HT-29 (cell line): Measurements from ENCODE around the gene INTS11. TPM values are rescaled to one million over a fixed set of nuclear protein-coding genes. Genes with fewer than 3 reads are reported as not detected.
"Not testable (repeated sequence)": the region's sequence is repeated elsewhere in the genome, so short reads cannot be mapped to it uniquely, and the experiment has no call there.

ENCODE experiments used
- DNase-seq: peaks from one replicate; pipeline ENCODE4 v3.0.0-alpha.2; 2015; ENCODE audit warnings: low spot score
- total RNA-seq: library from RNA; depleted of rRNA; stranded (reverse); fragments of >200 nt; shearing (Covaris generic); gene quantifications from 2 replicates; pipeline ENCODE4 v1.2.3, GENCODE V29; 2014

Gene INTS11
- total RNA-seq, 1 experiment from 2014 or later: 174 TPM

- no peak for DNase-seq
Observed at GRCh38 chr1:1329304-1330210, 5.1 kb upstream of the INTS11 start.

GRCh38 chr1:1328254-1328653, 3.8 kb upstream of the INTS11 start:
- no peak for DNase-seq

- no peak for DNase-seq
Observed at GRCh38 chr1:1327291-1327690, 2.8 kb upstream of the INTS11 start.

DNA sequence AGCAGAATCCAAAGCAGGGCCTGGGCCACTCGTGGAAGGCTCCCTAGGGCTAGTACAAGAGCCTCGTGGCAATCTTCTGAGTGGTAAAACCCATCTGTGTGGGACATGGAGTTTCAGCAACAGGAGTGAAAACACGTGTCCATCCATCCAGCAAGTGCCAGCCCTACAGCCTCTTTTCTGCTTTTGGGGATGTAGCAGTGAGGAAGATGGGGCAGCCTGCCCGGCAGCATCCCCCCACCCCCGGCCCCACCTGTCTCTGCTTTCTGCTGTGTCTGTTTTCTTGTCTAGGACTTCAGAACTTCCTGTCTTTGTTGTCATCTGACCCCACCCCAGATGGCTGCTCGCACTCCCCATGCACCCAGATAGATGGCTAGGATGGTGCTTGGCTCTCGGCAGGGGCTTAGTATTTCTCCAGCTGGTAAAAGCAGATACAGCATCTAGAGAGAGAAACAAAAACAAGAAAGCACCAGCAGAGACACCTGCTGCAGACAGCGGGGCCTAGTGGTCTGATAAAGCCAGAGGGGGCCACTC, 1.7 kb upstream of the INTS11 start:
- DNase-seq: no peak

DNA sequence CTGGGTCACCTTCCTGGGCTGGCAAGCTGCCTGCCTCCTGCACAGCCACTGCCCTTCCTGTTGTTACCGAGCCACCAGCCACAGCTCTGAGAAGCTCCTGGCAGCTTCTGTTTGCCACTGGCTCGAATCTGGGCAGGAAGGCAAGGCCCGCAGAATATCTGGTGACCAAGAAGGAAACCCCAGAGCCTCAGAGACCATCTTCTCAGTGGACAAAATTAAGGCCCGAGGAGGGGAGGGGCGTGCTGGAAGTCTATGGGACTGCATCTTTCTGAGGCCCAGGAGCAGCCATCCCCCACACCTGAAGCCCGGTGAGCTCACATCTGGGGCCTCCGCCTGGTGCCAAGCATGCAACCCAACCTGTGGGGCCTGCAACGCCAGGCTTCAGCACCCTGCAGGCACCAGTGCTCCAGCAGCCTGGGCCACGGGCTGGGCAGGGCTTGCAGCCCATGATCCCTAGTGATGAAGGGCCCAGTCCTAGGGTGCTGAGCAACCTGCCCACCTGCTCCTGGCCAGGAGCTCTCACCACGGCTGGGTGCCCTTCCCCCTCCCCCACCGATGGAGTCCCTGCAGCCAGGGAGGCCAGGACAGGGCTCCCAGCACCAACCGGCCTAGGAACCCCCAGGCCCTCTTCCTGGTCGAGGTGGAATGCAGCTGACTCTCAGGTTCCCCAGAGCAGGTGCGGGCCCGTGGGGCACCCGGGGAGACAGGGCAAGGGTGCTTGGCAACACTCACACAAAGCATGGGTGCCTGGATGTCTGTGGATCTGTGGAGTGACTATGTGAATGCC, 1.0 kb upstream of the INTS11 start:
- DNase-seq: peak; percentile 56

DNA sequence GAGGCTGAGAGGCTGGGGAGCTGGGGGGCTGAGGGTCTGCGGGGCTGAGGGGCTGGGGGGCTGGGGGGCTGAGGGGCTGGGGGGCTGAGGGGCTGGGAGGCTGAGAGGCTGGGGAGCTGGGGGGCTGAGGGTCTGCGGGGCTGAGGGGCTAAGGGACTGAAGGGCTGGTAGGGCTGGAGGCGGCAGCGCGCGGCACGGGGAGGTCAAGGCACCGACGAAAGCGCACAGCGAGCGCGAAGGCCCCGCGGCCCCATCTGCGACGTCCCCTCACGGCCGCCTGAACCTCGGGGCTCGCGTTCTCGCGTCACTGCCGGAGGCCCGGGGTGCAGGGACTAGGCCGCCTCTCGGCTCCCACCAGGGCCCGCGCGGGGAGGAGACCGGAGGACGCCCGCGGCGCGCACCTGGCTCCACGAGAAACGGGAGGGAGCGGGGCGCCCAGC, 356 bp downstream of the INTS11 start:
- DNase-seq: no peak

DNA sequence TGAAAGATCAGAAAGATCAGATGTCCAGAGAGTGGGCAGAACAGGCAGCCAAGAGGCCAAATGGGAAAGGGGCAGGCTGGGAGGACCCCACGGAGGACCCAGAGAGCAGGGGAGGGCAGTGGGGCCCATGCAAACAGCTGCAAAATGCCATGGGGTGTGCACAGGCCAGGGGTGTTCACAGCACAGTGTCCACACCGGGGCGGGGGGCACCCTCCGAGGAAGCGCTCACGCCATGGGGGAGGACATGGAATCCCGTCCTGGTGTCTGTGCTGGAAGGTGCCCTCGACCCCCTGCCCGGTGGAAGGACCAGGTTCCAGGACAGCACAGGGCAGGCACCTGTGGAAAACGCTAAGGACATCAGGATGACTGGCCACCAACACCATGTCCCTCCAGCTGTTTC, 1.5 kb downstream of the INTS11 start:
- no peak for DNase-seq

GRCh38 chr1:1322418-1322817, 2.0 kb downstream of the INTS11 start:
- DNase-seq: no peak

- DNase-seq: no peak
Observed at GRCh38 chr1:1321477-1321876, 3.0 kb downstream of the INTS11 start.

DNA sequence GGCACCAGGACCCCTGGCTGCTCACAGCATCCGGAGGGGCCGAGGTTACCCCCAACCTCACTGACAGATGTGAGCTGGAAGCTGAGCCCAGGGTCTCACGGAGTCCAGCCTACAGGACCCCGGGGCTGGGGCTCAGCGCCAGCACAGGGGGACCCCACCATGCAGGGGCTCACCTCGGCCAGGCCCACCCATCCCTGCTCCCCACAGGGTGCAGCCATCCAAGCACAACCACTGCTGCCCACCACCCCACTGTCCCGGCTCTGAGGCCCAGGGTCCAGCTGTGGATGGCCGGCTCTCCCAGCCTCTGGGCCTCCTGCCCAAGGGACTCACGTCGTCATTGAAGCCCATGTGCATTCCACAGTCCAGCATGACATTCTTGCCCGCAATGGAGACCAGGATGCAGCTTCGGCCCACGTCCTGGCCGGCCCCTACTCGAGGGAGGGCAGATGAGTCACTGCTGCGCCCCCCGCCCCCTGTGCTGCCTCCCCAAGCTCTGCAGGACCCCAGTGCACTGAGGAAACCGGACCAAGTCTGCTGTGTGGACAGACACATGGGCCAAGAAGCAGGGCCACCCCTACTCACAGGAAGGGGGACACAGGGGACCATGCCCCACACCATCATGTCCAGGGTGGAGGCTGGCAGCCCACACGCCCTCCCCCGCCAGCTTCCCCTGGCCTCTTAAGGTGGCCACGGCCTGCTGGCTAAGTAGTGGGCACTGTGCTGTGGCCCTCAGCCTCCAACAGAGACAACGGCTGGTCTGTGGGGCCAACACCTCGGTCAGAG, 3.6 kb downstream of the INTS11 start:
- no peak for DNase-seq

DNA sequence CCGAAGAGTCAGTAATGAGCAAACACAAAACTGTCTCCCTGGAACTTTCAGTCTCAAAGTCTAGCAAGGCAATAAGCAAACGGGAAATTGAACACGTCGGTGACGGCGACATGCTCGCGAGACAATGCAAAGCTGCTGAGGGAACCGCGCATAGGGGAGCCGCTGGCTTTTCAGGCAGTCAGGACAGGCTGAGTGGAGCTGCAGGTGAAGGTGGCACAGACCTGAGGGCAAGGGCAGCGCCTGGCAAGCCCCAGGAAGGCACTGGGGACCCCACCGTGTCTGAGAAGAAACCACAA, 4.9 kb downstream of the INTS11 start:
- DNase-seq: no peak

DNA sequence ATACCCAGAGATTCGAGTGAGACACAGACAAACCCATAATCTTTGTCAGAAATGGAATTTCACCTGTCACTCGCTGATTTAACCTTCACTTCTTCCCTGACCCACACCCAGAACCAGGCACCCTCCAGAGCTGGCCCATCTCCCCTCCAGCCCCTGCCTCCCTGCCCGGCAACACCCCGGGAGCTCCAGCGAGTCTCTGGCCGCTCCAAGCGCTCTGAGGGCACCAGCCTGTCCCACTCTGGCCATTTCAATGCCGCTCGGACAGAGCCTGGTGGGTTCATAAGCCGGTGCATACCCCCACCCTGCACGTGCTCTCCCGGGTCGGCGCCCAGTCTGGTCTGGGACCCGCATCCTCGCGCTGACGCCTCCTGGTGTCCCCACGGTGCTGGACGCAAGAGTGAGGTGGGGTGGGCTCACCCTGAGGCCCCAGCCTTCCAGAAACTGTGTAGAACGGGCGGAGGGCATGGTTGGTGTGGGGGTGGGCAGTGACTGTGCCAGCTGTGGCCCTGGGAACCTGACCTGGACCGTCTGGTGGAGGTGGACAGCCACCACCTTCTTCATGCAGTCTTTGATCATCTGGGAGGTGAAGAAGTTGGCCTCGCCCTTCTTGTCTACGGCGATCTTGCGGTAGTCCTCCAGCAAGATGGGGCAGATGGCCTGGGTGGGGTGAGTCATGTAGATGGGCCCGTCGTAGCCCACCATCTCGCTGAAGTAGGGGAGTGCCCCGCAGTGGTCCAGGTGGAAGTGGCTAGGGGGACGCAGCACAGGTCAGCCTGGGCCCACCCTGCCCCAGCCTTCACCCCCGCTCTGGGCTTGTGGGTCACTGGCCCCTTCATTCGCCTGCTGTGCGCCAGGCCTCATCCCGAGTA, 5.4 kb downstream of the INTS11 start:
- DNase-seq: no peak

DNA sequence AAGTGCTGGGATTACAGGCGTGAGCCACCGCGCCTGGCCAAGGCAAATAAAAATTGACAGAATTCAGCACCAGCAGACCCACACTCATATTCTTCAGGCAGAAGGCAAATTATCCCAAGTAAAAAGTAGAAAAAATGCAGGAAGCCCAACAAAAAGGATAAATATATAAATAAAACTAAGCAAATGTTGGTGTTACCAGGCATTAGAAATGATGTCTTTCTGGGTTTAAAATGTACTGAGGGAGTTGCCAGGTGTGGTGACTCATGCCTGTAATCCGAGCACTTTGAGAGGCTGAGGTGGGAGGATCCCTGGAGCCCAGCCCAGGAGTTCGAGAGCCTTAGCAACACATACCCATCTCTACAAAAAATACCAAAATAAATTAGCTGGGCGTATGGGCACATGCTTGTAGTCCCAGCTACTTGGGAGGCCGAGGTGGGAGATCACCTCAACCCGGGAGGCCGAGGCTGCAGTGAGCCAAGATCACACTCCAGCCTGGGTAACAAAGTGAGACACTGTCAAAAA, 6.3 kb downstream of the INTS11 start:
- peak; percentile 83 for DNase-seq

DNA sequence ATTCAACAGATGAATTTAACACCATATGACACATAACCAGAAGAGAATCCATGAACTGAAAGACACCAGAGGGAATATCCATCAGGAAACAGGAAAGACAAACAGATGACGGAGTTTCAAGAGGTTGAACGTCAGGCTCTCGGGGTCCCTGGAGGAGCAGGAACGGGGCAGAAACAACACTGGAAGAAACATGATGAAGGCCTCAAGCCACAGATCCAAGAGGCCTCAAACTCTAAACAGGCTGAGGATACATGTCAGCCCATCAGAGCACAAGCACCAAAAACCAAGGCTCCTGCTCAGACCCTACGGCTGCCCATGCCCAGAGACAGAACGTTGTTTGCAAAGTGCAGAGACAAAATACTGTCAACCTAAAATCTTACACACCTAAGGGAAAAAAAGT, 7.0 kb downstream of the INTS11 start:
- DNase-seq: no peak

DNA sequence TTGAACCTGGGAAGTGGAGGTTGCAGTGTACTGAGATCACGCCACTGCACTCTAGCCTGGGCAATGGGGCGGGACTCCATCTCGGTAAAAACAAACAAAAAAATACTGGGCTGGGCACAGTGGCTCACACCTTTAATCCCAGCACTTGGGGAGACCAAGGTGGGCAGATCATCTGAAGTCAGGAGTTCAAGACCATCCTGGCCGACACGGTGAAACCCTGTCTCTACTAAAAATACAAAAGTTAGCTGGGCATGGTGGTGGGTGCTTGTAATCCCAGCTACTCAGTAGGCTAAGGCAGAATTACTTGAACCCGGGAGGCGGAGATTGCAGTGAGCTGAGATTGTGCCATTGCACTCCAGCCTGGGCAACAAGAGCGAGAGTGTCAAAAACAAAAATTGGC, 8.3 kb downstream of the INTS11 start:
- DNase-seq: not testable (repeated sequence)

GRCh38 chr1:1315435-1315954, 9.0 kb downstream of the INTS11 start:
- no peak for DNase-seq

- DNase-seq: no peak
Observed at GRCh38 chr1:1314678-1315335, 9.7 kb downstream of the INTS11 start.

DNA sequence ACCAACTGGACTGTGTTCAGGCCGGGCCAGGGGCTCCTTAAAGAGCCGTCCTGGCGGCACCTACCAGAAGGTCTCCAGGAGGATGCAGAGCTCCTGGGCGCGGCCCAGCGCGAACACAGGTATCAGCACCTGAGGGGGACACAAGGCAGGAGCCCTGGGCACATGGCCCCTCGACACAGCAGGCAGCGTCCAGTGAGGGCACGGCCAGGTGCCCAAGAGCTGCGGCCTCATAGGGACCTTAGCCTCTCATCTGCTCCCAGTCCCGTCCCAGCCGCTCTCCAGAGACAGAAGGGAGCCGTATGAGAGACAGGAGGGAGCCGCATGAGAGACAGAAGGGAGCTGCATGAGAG, 10.2 kb downstream of the INTS11 start:
- no peak for DNase-seq

GRCh38 chr1:1313500-1314236, 10.8 kb downstream of the INTS11 start:
- DNase-seq: no peak
